GM18861 (cell line): ENCODE measurements around the gene USP17L18.
"Not testable (repeated sequence)": the region's sequence is repeated elsewhere in the genome, so short reads cannot be mapped to it uniquely, and the experiment has no call there.

Experiments used
- ATAC-seq: cut with Tn5 transposase; IDR thresholded peaks from one replicate; pipeline ENCODE4 v1.9.1; 2021; ENCODE audit not compliant: unreplicated experiment

Gene USP17L18, protein sequence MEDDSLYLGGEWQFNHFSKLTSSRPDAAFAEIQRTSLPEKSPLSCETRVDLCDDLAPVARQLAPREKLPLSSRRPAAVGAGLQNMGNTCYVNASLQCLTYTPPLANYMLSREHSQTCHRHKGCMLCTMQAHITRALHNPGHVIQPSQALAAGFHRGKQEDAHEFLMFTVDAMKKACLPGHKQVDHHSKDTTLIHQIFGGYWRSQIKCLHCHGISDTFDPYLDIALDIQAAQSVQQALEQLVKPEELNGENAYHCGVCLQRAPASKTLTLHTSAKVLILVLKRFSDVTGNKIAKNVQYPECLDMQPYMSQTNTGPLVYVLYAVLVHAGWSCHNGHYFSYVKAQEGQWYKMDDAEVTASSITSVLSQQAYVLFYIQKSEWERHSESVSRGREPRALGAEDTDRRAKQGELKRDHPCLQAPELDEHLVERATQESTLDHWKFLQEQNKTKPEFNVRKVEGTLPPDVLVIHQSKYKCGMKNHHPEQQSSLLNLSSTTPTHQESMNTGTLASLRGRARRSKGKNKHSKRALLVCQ

GRCh38 chr4:9247953-9248680, at the start of gene USP17L18:
Gene USP17L18, plus strand, starts transcription at chr4:9248630. Its CDS starts 0 bp downstream, at chr4:9248630.
- ATAC-seq: not testable (repeated sequence)

DNA sequence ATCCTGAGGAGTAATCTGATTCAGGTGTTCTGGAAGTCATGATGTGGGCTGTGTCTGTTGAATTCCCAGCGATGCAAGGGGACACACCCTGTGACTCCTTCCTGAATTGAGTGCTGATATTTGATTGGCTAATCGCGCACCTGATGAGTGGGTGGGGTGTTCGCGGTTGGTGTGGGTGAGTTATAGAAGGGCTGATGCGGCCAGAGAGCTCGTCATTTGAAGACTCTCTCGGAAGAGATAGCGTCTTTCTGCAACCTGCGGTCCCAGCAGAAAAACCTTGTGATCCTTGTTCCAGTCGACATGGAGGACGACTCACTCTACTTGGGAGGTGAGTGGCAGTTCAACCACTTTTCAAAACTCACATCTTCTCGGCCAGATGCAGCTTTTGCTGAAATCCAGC, 38.1 kb upstream of the USP17L18 start, which contains the start of gene USP17L10:
Gene USP17L10 (plus strand): TSS at position 301 of the 400 bp plus-strand sequence. CDS start 0 bp downstream, at position 301.
- not testable (repeated sequence) for ATAC-seq

GRCh38 chr4:9214701-9215100, 33.7 kb upstream of the USP17L18 start:
- not testable (repeated sequence) for ATAC-seq

DNA sequence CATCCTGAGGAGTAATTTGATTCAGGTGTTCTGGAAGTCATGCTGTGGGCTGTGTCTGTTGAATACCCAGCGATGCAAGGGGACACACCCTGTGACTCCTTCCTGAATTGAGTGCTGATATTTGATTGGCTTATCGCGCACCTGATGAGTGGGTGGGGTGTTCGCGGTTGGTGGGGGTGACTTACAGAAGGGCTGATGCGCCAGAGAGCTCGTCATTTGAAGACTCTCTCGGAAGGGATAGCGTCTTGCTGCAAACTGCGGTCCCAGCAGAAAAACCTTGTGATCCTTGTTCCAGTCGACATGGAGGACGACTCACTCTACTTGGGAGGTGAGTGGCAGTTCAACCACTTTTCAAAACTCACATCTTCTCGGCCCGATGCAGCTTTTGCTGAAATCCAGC, 33.3 kb upstream of the USP17L18 start, which contains the start of gene USP17L11:
Gene USP17L11 (plus strand): TSS at position 301 of the 400 bp plus-strand sequence. CDS start 0 bp downstream, at position 301.
- not testable (repeated sequence) for ATAC-seq

DNA sequence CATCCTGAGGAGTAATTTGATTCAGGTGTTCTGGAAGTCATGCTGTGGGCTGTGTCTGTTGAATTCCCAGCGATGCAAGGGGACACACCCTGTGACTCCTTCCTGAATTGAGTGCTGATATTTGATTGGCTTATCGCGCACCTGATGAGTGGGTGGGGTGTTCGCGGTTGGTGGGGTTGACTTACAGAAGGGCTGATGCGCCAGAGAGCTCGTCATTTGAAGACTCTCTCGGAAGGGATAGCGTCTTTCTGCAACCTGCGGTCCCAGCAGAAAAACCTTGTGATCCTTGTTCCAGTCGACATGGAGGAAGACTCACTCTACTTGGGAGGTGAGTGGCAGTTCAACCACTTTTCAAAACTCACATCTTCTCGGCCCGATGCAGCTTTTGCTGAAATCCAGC, 28.6 kb upstream of the USP17L18 start, which contains the start of gene USP17L12:
Gene USP17L12 (plus strand): TSS at position 301 of the 400 bp plus-strand sequence. CDS start 0 bp downstream, at position 301.
- ATAC-seq: not testable (repeated sequence)

- ATAC-seq: not testable (repeated sequence)
These were observed 23.8 kb upstream of the USP17L18 start, which contains the start of gene USP17L13 for GRCh38 chr4:9224596-9224995. Gene USP17L13, plus strand, starts transcription at chr4:9224896. Its CDS starts 0 bp downstream, at chr4:9224896.

GRCh38 chr4:9230249-9230648, 18.2 kb upstream of the USP17L18 start:
- ATAC-seq: not testable (repeated sequence)

GRCh38 chr4:9234085-9234484, 14.3 kb upstream of the USP17L18 start, which contains the start of gene USP17L15:
Gene USP17L15, plus strand, starts transcription at chr4:9234385. Its CDS starts 0 bp downstream, at chr4:9234385.
- not testable (repeated sequence) for ATAC-seq

GRCh38 chr4:9238461-9238860, 10.0 kb upstream of the USP17L18 start:
- not testable (repeated sequence) for ATAC-seq

GRCh38 chr4:9243579-9243978, 4.9 kb upstream of the USP17L18 start, which contains the start of gene USP17L17:
Gene USP17L17, plus strand, starts transcription at chr4:9243879. Its CDS starts 0 bp downstream, at chr4:9243879.
- not testable (repeated sequence) for ATAC-seq

DNA sequence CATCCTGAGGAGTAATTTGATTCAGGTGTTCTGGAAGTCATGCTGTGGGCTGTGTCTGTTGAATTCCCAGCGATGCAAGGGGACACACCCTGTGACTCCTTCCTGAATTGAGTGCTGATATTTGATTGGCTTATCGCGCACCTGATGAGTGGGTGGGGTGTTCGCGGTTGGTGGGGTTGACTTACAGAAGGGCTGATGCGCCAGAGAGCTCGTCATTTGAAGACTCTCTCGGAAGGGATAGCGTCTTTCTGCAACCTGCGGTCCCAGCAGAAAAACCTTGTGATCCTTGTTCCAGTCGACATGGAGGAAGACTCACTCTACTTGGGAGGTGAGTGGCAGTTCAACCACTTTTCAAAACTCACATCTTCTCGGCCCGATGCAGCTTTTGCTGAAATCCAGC, 4.6 kb downstream of the USP17L18 start, which contains the start of gene USP17L19:
Gene USP17L19 (plus strand): TSS at position 301 of the 400 bp plus-strand sequence. CDS start 0 bp downstream, at position 301.
- ATAC-seq: not testable (repeated sequence)

- ATAC-seq: not testable (repeated sequence)
These were observed 9.4 kb downstream of the USP17L18 start, which contains the start of gene USP17L20 for GRCh38 chr4:9257824-9258223. Gene USP17L20, plus strand, starts transcription at chr4:9258124. Its CDS starts 0 bp downstream, at chr4:9258124.

GRCh38 chr4:9262572-9262971, 14.1 kb downstream of the USP17L18 start, which contains the start of gene USP17L21:
Gene USP17L21, plus strand, starts transcription at chr4:9262872. Its CDS starts 0 bp downstream, at chr4:9262872.
- not testable (repeated sequence) for ATAC-seq

GRCh38 chr4:9267319-9267718, 18.9 kb downstream of the USP17L18 start, which contains the start of gene USP17L22:
Gene USP17L22, plus strand, starts transcription at chr4:9267619. Its CDS starts 0 bp downstream, at chr4:9267619.
- ATAC-seq: not testable (repeated sequence)

DNA sequence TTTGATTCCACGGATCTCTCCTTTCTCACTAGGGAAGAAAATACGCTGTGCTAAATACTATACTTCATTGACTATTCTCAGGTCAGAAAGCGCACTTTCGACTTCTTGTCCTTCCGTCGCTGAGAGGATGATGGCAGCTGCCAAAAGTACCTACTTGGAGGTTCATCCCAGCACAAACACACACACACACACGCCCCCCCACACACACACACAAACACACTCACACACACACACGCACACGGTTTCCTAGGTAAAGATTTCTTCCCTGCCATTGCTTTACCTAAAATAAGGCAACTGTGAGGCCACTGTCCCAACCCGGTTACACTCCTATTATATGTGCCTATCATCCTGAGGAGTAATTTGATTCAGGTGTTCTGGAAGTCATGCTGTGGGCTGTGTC, 23.3 kb downstream of the USP17L18 start:
- ATAC-seq: not testable (repeated sequence)
